ENCODE measurements around the gene OLFM1.

OLFM1 gene

GRCh38 chr9:135067096-135067710 is 20.3 kb upstream of the OLFM1 start:
- no peak for TF ChIP-seq TAF1 (IDR thresholded peaks at IDR 0.05; ENCODE audit: borderline replicate concordance, insufficient read depth, low read length)
- no peak for TF ChIP-seq SIN3A (IDR thresholded peaks at IDR 0.05; ENCODE audit: borderline replicate concordance, insufficient read depth, low read length)

GRCh38 chr9:135068776-135069415 is 18.6 kb upstream of the OLFM1 start:
- no peak for TF ChIP-seq REST (IDR thresholded peaks at IDR 0.05; ENCODE audit: insufficient read depth in 1 of 2, low read depth in 2 of 2, low read length in 2 of 2)
- no peak for TF ChIP-seq SIN3A (IDR thresholded peaks at IDR 0.05; ENCODE audit: borderline replicate concordance, insufficient read depth, low read length)
- no peak for TF ChIP-seq TAF1 (IDR thresholded peaks at IDR 0.05; ENCODE audit: borderline replicate concordance, insufficient read depth, low read length)
- no peak for TF ChIP-seq FOXP2 (optimal IDR thresholded peaks at IDR 0.05; ENCODE audit: borderline replicate concordance, extremely low read depth, extremely low read length, insufficient read depth)
- no peak for TF ChIP-seq POLR2AphosphoS5 (IDR thresholded peaks at IDR 0.05; ENCODE audit: low read depth, low read length)

GRCh38 chr9:135069558-135070197 is 17.8 kb upstream of the OLFM1 start:
- TF ChIP-seq POLR2AphosphoS5 (IDR thresholded peaks at IDR 0.05; ENCODE audit: low read depth, low read length) (no peak), FOXP2 (optimal IDR thresholded peaks at IDR 0.05; ENCODE audit: borderline replicate concordance, extremely low read depth, extremely low read length, insufficient read depth) (no peak), REST (IDR thresholded peaks at IDR 0.05; ENCODE audit: insufficient read depth in 1 of 2, low read depth in 2 of 2, low read length in 2 of 2) (no peak), SIN3A (IDR thresholded peaks at IDR 0.05; ENCODE audit: borderline replicate concordance, insufficient read depth, low read length) (no peak), TAF1 (IDR thresholded peaks at IDR 0.05; ENCODE audit: borderline replicate concordance, insufficient read depth, low read length) (no peak)

GRCh38 chr9:135070198-135070951 is 17.1 kb upstream of the OLFM1 start:
- no peak for TF ChIP-seq FOXP2 (optimal IDR thresholded peaks at IDR 0.05; ENCODE audit: borderline replicate concordance, extremely low read depth, extremely low read length, insufficient read depth)
- no peak for TF ChIP-seq SIN3A (IDR thresholded peaks at IDR 0.05; ENCODE audit: borderline replicate concordance, insufficient read depth, low read length)
- no peak for TF ChIP-seq REST (IDR thresholded peaks at IDR 0.05; ENCODE audit: insufficient read depth in 1 of 2, low read depth in 2 of 2, low read length in 2 of 2)
- no peak for TF ChIP-seq TAF1 (IDR thresholded peaks at IDR 0.05; ENCODE audit: borderline replicate concordance, insufficient read depth, low read length)
- no peak for TF ChIP-seq POLR2AphosphoS5 (IDR thresholded peaks at IDR 0.05; ENCODE audit: low read depth, low read length)

GRCh38 chr9:135070964-135071735 is 16.3 kb upstream of the OLFM1 start:
- TF ChIP-seq TAF1 (IDR thresholded peaks at IDR 0.05; ENCODE audit: borderline replicate concordance, insufficient read depth, low read length): no peak
- TF ChIP-seq REST (IDR thresholded peaks at IDR 0.05; ENCODE audit: insufficient read depth in 1 of 2, low read depth in 2 of 2, low read length in 2 of 2): no peak
- TF ChIP-seq FOXP2 (optimal IDR thresholded peaks at IDR 0.05; ENCODE audit: borderline replicate concordance, extremely low read depth, extremely low read length, insufficient read depth): no peak
- no peak for TF ChIP-seq POLR2AphosphoS5 (IDR thresholded peaks at IDR 0.05; ENCODE audit: low read depth, low read length)
- no peak for TF ChIP-seq SIN3A (IDR thresholded peaks at IDR 0.05; ENCODE audit: borderline replicate concordance, insufficient read depth, low read length)

All from PFSK-1 (cell line).